OCI-LY3 (cell line): ENCODE data around the gene SPECC1L.
"Not testable (repeated sequence)": the region's sequence is repeated elsewhere in the genome, so short reads cannot be mapped to it uniquely, and the experiment has no call there.

Experiments used
- H2AFZ ChIP-seq: fragments of 200-600, 300-600 bp; shearing (Covaris generic); 2 replicates; pipeline ENCODE4 v1.6.0; 2014; ENCODE audit warnings: antibody characterized with exemption, low read depth, low read length
- H3K27ac ChIP-seq: fragments of 200-600, 300-600 bp; sonication (generic); 2 replicates; pipeline ENCODE4 v1.5.1; 2014; ENCODE audit warnings: mild to moderate bottlenecking, low read length, moderate library complexity, mixed read lengths
- H3K27me3 ChIP-seq: fragments of 200-600, 300-600 bp; sonication (generic); 2 replicates; pipeline ENCODE4 v1.6.1; 2014; ENCODE audit warnings: low read depth, low read length, mixed read lengths
- H3K36me3 ChIP-seq: fragments of 200-600, 300-600 bp; sonication (generic); replicated peaks from 2 replicates; pipeline ENCODE3; 2014; ENCODE audit warnings: low read depth, low read length, mixed read lengths
- H3K4me1 ChIP-seq: fragments of 300-600, 200-600 bp; sonication (generic); 2 replicates; pipeline ENCODE4 v1.6.1; 2014; ENCODE audit warnings: low read length, mixed read lengths
- H3K4me2 ChIP-seq: fragments of 200-600, 300-600 bp; sonication (generic); 2 replicates; pipeline ENCODE4 v1.6.1; 2014; ENCODE audit warnings: low read length, mixed read lengths
- H3K4me3 ChIP-seq: fragments of 300-600, 200-600 bp; sonication (generic); 2 replicates; pipeline ENCODE4 v1.5.1; 2014; ENCODE audit warnings: antibody characterized with exemption, mild to moderate bottlenecking, low read length, moderate library complexity
- H3K79me2 ChIP-seq: fragments of 300-600, 200-600 bp; shearing (Covaris generic); 2 replicates; pipeline ENCODE4 v1.6.1; 2014; ENCODE audit warnings: mild to moderate bottlenecking, low read length, mixed read lengths
- H3K9ac ChIP-seq: fragments of 300-600, 200-600 bp; shearing (Covaris generic); 2 replicates; pipeline ENCODE4 v1.6.0; 2014; ENCODE audit warnings: mild to moderate bottlenecking, low read length, moderate library complexity
- H3K9me3 ChIP-seq: fragments of 200-600, 300-600 bp; shearing (Covaris generic); 2 replicates; pipeline ENCODE4 v1.6.1; 2014; ENCODE audit warnings: low read length, mixed read lengths; ENCODE audit not compliant: insufficient read depth
- H4K20me1 ChIP-seq: fragments of 200-600, 300-600 bp; sonication (generic); 2 replicates; pipeline ENCODE4 v1.6.1; 2016; ENCODE audit warnings: low read length, mixed read lengths; ENCODE audit not compliant: insufficient read depth
- CTCF ChIP-seq: fragments of 200-600, 300-600 bp; sonication (generic); IDR thresholded peaks from 2 replicates; pipeline ENCODE4 v1.5.1; 2014; ENCODE audit warnings: antibody characterized with exemption, low read length, low read depth
- EZH2phosphoT487 ChIP-seq: fragments of 200-600 bp; shearing (Covaris generic); IDR thresholded peaks from 2 replicates; pipeline ENCODE4 v1.6.1; 2018; ENCODE audit warnings: antibody characterized with exemption, mixed run types, low read depth

The SPECC1L gene

GRCh38 chr22:24247011-24247507, 23.6 kb upstream of the SPECC1L start:
- no peak overlapping the region for H3K27ac ChIP-seq
- H3K9me3 ChIP-seq: no peaks in the 10 kb centered on the region
- H3K4me3 ChIP-seq: no peak overlapping the region
- H3K4me2 ChIP-seq: peak overlapping the region; percentile 28; the same call in 1 of the 2 replicates
- peak overlapping the region; percentile 68; the same call in 1 of the 2 replicates for H2AFZ ChIP-seq
- peaks cover 16% of the 10 kb centered on the region for H3K4me1 ChIP-seq
- H4K20me1 ChIP-seq: no peaks in the 10 kb centered on the region
- no peaks in the 10 kb centered on the region for H3K36me3 ChIP-seq
- no peak for TF ChIP-seq EZH2phosphoT487
- no peak for TF ChIP-seq CTCF
- no peaks in the 10 kb centered on the region for H3K27me3 ChIP-seq
- no peaks in the 10 kb centered on the region for H3K79me2 ChIP-seq
- H3K9ac ChIP-seq: no peak overlapping the region

DNA sequence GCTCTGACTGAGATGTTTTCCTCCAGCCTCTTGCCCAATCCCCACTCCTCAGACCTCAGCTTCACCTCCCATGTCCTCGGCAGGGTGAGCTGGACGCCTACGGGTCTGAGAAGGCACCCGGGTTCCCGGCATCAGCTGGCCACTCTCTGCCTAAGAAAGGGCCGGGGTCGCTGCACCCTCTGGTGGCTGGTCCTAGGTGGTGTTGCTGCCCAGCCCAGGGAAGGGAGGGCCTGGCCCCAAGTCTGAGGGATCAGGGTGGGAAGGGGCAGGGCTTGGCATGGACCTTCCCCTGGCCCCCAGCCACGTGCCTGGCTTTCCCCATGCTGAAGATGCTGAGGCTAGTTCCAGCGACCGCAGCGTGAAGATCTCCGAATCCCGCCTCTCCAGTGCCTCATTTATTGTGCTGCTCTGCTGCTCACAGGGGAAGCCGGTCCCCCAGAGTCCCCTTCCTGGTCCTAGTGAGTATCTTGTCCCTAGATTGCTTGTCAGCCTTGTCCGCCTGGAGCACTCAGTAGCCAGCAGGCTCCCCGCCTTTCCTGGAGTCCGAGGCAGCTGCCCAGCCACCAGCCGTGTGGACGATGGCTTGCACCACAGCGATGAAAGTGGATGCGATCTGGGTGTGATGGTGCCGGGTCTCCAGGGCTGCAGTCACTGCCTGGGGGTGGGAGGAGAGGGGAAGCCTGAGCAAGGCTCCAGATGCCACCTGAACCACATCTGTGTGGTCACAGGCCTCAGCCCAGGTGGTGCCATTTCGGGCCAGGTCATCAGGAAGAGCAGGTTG, 22.9 kb upstream of the SPECC1L start:
- H3K4me1 ChIP-seq: peaks cover 10% of the 10 kb centered on the region
- no peaks in the 10 kb centered on the region for H3K9me3 ChIP-seq
- H3K79me2 ChIP-seq: no peaks in the 10 kb centered on the region
- H3K36me3 ChIP-seq: no peaks in the 10 kb centered on the region
- H3K4me3 ChIP-seq: no peak overlapping the region
- no peaks in the 10 kb centered on the region for H3K27me3 ChIP-seq
- peak; percentile 69 for TF ChIP-seq CTCF
- TF ChIP-seq EZH2phosphoT487: no peak
- no peak overlapping the region for H3K9ac ChIP-seq
- H2AFZ ChIP-seq: peak overlapping the region; percentile 68; the same call in 1 of the 2 replicates
- peak overlapping the region; percentile 28; the same call in 1 of the 2 replicates for H3K4me2 ChIP-seq
- H3K27ac ChIP-seq: no peak overlapping the region
- no peaks in the 10 kb centered on the region for H4K20me1 ChIP-seq

- H4K20me1 ChIP-seq, H3K36me3 ChIP-seq, H3K4me3 ChIP-seq, H3K79me2 ChIP-seq, H2AFZ ChIP-seq, H3K9ac ChIP-seq, H3K4me2 ChIP-seq, H3K9me3 ChIP-seq, H3K27me3 ChIP-seq, H3K27ac ChIP-seq, H3K4me1 ChIP-seq: not testable (repeated sequence)
These were observed 22.0 kb upstream of the SPECC1L start for GRCh38 chr22:24248611-24249010.

- H3K36me3 ChIP-seq, H3K27ac ChIP-seq, H3K9ac ChIP-seq, H3K27me3 ChIP-seq, H2AFZ ChIP-seq, H3K4me1 ChIP-seq, H4K20me1 ChIP-seq, H3K4me3 ChIP-seq, H3K79me2 ChIP-seq, H3K9me3 ChIP-seq, H3K4me2 ChIP-seq: not testable (repeated sequence)
These were observed 21.2 kb upstream of the SPECC1L start for GRCh38 chr22:24249413-24249812.

DNA sequence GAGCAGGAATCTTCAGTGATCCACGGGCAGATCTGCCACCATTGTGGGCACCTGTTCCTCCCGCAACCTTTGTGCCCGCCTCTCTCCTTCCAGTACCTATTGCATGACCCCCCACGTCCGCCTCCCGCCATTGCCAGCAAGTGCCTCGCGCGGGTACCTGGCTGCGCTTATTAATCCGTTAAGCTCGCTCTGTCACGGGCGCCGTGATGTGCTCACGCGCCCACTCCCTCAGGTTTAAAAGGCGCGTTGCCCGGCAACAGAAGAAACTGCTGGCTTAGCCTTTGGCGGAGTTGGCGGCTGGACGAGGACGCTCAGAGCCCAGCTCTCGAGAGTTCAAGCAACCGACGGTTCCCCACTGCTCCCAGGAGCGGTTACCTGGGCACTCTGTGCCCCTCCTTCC, 19.3 kb upstream of the SPECC1L start:
- H3K36me3 ChIP-seq, H3K4me2 ChIP-seq, H4K20me1 ChIP-seq, H3K9me3 ChIP-seq, H3K9ac ChIP-seq, H3K27me3 ChIP-seq, H3K4me3 ChIP-seq, H3K27ac ChIP-seq, H3K4me1 ChIP-seq, H2AFZ ChIP-seq, H3K79me2 ChIP-seq: not testable (repeated sequence)

GRCh38 chr22:24253126-24253525, 17.5 kb upstream of the SPECC1L start:
- H3K4me2 ChIP-seq, H3K79me2 ChIP-seq, H3K36me3 ChIP-seq, H3K27ac ChIP-seq, H3K9ac ChIP-seq, H3K27me3 ChIP-seq, H3K4me1 ChIP-seq, H3K9me3 ChIP-seq, H4K20me1 ChIP-seq, H3K4me3 ChIP-seq, H2AFZ ChIP-seq: not testable (repeated sequence)

- not testable (repeated sequence) for H3K9me3 ChIP-seq, H3K36me3 ChIP-seq, H3K4me2 ChIP-seq, H3K4me1 ChIP-seq, H3K27ac ChIP-seq, H2AFZ ChIP-seq, H4K20me1 ChIP-seq, H3K27me3 ChIP-seq, H3K4me3 ChIP-seq, H3K9ac ChIP-seq, H3K79me2 ChIP-seq
These were observed 14.5 kb upstream of the SPECC1L start for GRCh38 chr22:24256136-24256535.

- H3K27ac ChIP-seq, H3K9ac ChIP-seq, H3K27me3 ChIP-seq, H4K20me1 ChIP-seq, H3K4me3 ChIP-seq, H3K4me2 ChIP-seq, H3K36me3 ChIP-seq, H3K9me3 ChIP-seq, H2AFZ ChIP-seq, H3K4me1 ChIP-seq, H3K79me2 ChIP-seq: not testable (repeated sequence)
These were observed 13.9 kb upstream of the SPECC1L start for GRCh38 chr22:24256736-24257135.
